Measurements from ENCODE around the gene TBXA2R.

DNA sequence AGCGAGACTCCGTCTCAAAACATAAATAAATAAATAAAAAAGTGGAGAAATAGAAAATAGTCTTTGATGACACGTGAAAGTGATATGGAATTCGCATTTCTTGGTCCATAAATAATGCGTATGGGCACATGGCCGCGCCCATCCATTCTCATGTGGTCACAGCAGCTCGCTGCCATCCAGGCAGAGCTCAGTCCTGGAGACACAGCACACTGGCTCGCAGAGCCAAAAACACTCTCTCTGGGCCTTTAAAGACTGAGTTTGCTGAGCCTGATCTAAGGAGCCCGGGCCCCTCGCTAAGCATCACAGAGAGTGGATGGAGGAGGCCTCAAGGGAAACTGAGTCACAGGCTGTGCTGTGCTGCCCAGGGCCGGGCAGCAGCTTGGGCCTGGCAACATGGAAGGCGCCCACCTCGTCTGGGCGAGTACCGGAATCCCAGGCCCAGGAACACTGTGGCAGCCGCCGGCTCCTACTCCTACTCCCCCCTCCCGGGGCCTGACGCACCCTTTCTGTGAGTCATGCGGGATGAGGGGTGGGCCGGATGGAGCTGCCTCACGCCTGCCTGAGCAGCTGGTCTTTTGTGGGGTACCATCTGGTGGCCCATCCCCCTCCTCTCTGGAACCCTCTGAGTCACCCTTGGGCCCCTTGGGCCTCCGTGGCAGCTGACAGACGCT, 48.9 kb upstream of the TBXA2R start:
- no peak for TF ChIP-seq MAX (IDR thresholded peaks at IDR 0.05; ENCODE audit: low read depth, low read length)
- TF ChIP-seq, protein P1, sequence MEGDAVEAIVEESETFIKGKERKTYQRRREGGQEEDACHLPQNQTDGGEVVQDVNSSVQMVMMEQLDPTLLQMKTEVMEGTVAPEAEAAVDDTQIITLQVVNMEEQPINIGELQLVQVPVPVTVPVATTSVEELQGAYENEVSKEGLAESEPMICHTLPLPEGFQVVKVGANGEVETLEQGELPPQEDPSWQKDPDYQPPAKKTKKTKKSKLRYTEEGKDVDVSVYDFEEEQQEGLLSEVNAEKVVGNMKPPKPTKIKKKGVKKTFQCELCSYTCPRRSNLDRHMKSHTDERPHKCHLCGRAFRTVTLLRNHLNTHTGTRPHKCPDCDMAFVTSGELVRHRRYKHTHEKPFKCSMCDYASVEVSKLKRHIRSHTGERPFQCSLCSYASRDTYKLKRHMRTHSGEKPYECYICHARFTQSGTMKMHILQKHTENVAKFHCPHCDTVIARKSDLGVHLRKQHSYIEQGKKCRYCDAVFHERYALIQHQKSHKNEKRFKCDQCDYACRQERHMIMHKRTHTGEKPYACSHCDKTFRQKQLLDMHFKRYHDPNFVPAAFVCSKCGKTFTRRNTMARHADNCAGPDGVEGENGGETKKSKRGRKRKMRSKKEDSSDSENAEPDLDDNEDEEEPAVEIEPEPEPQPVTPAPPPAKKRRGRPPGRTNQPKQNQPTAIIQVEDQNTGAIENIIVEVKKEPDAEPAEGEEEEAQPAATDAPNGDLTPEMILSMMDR (IDR thresholded peaks at IDR 0.05; ENCODE audit: low read depth, low read length) = no peak
- no peak for TF ChIP-seq POLR2A (IDR thresholded peaks at IDR 0.05; ENCODE audit: extremely low read depth, insufficient read length)

Measured in NB4 (cell line).